HG02678 (cell line): ENCODE measurements around the gene KIF2A.
A peak's percentile ranks its signal among the peaks of the same experiment; 100 is the strongest.

Source experiments
- ATAC-seq: cut with Tn5 transposase; IDR thresholded peaks from one replicate; pipeline ENCODE4 v1.9.1; 2021; ENCODE audit warnings: mild to moderate bottlenecking, moderate library complexity; ENCODE audit not compliant: unreplicated experiment

The KIF2A gene

DNA sequence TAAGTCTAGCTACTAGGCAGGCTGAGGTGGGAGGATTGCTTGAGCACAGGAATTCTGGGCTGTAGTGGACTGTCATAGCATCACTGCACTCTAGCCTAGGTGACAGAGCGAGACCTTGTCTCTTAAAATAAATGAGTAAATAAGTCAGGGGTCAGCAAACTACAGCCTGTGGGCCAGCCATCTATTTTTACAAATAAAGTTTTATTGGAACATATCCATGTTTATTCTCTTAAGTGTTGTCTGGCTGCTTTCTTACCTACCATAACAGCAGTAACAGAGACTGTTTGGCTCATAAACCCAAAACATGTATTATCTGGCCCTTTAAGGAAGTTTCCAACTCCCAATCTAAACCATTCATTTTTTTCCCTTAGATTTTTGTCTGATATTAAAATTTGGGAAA lies 68.1 kb downstream of the KIF2A start:
- ATAC-seq: no peak

DNA sequence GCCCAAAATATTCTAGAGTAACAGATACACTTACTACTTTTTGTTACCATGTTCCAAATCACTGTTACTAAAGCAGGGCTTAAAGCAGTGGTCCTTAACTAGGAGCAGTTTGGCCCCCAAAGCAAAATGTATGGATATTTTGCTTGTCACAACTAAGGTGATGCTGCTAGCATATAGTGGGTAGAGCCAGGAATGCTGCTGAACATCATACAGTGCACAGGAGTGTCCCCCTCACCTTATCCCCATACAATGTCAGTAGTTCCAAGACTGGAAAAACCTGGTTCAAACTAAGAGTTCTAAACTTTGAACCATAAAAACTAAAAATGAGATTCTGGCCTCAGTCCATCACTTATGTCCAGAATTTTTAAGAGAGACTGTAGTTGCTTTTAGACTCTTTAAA lies 69.6 kb downstream of the KIF2A start:
- ATAC-seq: no peak

DNA sequence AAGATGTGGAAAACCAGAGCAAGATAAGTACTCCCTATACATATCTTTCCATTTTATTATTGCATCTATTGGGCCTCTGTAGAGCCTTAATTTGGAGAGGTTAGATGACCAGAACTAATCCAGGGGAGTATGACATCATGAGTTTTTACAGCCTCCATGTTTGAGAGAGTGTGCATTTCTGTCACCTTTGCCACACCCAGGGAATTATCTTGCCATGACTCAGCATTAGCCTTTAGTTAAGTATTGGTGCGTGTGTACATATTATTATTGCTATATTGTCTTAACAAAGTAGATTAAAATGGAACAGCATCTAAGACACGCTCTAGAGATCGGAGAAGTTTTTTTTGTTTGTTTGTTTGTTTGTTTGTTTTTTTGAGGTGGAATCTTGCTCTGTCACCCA lies 70.1 kb downstream of the KIF2A start:
- no peak for ATAC-seq

DNA sequence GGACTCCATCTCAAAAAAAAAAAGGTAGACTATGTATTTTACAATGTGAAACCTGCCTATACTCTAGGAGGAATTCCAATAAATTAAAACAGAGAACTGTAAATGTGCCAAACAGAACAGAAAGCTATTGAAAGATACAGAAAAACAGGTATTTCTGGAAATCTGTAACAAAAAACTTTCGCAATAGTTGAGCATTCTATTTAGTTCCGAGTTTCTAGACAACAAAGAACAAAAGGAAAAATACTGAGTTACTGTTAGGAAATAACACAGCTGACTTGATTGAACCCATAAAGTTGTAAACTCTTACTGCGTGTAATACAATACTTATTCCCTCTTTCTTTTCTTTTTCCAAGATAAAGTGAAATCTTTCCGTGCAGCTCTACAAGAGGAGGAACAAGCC lies 79.1 kb downstream of the KIF2A start:
- no peak for ATAC-seq

DNA sequence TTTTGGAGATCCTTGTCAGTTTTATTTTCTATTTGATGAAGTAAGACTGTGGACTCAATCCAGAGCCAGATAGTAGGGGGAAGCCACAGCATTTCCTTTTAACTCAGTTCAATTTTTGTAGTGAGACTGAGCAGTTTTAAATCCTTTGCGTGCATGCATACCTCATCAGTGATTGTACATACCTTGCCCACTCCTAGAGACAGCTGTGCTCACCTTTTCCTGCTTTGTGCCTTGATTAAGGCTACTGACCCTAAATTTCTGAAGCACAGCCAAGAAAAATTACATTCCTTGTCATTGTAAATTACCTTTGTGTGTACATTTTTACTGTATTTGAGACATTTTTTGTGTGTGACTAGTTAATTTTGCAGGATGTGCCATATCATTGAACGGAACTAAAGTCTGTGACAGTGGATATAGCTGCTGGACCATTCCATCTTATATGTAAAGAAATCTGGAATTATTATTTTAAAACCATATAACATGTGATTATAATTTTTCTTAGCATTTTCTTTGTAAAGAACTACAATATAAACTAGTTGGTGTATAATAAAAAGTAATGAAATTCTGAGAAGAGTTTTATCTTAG lies 79.9 kb downstream of the KIF2A start:
- ATAC-seq: no peak

DNA sequence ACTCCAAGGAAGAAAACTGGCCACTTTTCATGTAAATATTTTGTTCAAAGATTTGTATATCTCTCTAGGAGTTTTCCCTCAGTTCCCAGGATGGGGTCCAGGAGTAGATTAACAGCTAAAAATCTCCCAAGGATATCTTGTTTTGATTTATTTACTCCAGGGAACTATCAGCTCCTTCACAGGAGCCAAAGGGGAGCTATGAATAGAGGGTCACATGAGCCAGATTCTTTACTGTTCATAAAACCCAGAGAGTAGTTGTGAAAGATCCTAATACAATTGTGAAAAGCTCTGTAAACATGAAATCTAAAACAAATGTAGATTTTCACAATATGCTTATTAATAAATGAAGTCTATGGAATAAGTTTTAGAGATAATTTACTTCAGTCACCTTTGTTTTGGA lies 80.8 kb downstream of the KIF2A start:
- ATAC-seq: no peak

DNA sequence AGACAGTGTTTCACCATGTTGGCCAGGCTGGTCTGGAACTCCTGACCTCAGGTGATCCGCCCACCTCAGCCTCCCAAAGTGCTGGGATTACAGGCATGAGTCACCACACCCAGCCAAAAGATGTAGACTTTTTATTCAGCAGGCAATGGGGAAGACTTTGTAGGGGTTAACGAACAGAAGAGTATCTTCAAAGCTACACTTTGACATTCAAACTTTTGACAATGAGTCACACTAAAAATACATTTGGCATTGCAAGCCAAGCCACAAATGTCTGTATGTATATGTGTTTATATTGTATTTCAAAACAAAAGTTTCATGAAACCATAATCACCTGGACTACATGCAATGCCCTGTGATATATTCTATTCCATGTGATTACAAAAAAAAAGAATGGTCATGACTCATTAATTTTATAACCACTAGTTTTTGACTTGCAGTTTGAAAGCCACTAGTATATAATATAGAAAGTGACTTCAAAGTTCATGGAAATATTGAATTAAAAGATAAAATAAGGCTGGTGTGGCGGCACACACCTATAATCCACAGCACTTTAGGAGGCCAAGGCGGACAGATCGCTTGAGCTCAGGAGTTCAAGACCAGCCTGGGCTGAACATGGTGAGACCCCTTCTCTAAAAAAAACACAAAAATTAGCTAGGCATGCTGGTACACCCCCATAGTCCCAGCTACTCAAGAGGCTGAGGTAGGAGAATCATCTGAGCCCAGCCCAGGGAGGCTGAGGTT lies 89.4 kb downstream of the KIF2A start:
- no peak for ATAC-seq

DNA sequence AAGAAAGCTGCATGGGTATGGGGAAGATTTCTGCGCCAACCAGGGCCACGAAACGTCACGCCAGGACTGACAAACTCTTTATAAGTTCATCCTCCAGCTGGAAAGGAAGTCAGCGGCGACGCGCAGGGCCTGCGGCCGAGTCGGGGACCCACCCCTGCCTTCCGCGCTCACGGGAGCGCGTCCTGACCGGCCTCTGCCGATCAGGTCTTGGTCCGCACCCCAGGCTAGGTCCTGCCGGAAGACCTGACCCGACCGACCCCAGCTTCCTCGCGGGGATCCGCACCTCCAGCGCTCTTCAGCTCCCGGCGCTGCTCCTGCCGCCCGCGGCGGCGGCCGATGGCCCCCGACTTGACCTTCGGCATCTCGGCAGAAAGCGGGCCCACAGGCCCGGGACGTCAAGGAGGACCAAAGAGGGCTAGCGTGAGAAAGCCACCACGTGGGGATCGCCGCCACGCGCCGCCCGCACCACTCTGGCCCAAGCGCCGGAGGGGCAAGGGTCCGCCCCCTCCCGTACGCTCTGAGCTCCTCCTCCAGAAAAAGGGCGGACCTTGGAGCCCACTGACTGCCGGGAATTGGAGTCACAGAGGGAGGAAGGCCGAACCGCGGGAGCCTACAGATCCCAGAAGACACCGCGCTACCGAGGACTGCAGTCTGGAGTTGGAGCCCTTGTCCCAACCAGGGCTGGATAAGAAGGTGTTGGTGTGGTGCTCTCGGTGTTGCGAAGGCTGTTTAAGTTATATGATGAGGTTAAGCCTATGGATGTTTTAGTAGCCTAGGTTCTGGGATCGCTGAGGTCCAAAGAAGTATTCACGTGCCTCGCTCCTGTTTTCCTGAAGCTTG lies 97.6 kb downstream of the KIF2A start, which contains the start of gene DIMT1:
DIMT1 (minus strand) TSS at position 495 of the 840 bp plus-strand sequence; CDS start at position 362, 133 bp downstream.
- peak; percentile 95 for ATAC-seq

DNA sequence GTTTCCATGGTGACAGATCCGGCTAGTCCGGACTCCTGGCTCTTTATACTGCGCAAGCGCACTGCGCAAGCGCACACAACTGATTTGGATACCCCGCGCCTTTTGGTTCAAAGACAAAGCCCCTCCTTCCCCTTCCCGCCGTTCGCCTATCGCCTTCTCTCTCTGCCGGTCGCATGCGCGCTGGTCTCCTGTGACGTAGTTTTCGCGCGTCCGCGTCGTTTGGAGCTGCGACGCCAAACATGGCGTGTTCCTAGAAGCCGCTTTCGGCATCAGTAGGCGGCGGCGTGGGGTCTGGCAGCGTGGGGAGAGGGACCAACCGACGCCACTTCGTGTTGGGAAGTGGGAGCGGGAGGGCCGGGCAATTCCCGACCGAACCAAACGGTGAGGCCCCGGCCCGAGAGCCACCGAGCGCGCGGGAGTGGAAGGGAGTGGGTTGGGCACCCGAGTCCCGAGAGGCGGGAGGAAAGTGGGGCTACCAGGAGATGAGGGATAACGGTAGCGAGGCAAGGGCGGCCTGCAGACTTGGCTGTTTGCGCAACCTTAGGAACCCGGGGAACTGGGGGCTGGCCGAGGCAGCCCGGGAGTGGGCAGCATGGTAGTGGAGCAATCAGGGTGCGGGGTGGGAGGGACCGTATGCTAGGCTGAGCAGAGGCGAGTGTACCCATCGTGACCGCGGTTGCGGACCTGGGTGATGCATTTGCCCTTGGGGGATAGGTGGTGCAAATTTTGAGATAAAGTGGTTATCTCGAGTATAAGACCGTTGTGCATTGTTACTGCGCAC lies 106.7 kb downstream of the KIF2A start, which contains the start of gene IPO11:
IPO11 (plus strand) TSS at position 215 of the 781 bp plus-strand sequence. CDS start 24,517 bp downstream, outside the sequence.
- peak; percentile 96 for ATAC-seq

DNA sequence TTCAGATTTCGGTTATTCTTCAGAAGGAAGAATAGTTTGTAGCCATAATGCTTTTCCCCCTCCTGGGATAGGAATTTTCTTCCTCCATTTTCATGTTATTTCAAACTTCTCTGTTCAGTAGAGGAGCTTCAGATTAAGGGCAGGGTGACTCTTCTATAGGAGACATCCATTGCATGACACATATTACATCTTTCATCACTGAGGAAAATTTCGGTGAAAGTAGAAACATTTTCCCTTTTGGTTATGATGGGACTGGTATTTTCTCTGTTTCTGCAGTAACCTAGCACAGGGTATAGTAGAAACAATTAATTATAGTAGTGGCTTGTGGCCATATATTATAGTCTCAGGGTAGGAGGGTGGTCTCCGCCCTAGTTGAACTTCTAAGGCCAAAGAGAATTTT lies 107.7 kb downstream of the KIF2A start:
- ATAC-seq: no peak

DNA sequence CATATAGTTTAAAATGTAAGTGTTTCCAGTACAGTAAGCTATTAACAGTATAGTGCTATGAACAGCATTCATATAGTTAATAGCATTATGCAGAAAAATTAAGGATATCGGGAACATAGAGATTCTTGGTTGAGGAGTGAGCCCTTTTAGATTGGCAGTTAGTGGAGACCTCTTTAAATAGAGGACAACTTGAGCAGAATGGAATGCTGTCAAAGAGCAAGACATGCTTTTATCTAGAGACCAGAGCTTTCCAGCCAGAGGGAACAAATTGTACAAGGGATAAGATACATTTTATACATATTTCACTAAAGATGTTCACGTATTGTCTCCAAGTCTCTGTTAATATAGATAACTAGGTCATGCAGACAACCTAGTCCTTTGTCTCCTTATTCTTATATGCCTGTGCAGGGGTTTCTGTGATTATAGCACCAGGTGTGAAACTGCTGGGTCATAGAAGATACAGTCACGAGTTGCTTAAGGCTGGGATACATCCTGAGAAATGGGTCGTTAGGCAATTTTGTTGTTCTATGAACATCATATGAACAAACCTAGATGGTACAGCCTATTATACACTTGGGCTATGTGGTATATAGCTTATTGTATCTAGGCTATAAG lies 112.6 kb downstream of the KIF2A start:
- no peak for ATAC-seq

DNA sequence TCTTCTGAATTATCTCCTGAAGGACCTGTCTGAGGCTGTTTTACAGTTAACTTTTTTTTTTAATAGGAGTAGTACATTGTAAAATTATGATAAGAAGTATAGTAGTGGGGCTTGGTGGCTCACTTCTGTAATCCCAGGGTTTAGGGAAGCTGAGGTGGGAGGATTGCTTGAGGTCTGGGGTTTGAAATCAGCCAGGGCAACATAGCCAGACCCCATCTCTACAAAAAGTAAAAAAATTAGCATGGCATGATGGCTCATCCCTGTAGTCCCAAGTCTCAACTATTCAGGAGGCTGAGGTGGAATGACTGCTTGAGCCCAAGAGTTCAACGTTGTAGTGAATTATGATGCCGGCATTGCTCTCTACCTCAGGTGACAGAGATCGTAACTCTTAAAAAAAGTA lies 113.6 kb downstream of the KIF2A start:
- no peak for ATAC-seq

DNA sequence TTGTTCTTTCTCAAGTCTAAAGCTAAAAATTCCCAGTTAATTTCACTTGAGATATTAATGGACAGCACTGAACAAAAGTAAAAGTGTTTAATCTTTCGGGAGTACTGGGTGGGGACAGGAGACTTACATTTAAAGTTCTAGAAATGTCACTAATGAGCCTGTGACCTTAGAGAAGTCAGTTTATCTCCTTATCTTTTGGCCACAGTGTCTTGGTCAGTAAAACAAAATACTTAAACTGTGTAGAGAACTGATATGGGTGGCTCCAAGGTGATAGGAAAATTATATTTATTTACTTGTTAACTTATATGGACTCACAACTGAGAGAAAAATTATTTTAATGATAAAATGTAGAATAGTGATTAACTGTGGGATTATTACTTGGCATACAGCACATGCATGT lies 115.4 kb downstream of the KIF2A start:
- no peak for ATAC-seq

DNA sequence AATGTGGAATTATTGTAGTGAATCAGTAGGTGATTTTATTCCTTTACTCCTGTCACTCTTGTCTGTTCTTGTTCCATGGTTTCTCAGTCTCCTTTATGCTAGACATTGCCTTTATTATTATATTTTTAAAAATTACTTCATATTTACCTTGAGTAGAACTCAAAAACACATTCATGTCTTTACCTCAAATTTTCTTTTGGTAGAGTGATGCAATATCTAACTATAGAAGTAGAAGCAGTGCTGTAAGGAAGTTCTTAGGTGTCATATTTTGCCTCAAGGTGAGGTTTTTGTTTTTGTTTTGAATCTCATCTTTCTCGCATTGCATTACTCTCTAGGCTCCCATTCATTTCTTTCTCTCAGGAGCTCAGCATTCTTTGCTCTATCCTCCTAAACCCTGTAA lies 118.8 kb downstream of the KIF2A start:
- no peak for ATAC-seq

DNA sequence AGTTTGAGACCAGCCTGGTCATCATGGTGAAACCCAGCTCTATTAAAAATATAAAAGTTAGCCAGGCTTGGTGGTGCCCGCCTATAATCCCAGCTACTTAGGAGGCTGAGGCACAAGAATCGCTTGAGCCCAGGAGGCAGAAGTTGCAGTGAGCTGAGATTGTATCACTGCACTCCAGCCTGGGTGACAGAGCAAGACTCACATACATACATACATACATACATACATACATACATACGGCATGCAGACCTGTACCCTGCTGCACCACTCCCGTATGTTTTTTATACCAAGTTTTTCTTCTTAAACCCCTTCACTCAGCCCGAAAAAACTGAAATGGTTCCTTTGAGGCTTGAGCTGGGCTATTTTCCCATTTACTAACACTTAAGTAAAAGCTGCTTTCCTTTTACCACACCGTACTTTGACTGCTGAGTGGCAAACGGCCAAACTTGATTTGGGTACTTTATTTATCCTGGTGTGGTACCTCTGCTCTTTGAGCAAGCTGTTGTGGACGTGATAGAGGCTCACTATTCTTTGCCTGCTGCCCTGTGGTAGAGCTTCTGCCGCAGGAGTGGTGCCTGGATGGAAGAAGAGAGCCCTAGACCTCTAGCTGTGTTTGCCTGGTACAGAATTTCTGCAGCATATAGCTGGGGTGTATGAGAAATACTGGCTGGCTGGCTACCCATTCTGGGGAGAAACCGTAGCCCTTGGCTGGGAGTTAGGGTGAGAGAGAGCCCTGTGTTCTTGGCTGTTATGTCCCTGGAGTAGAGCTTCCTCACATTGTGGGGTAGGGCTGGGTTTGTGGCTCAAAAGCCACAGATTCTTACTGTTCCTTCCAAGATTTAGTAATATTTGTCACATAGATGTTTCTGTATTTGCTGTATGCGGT lies 126.0 kb downstream of the KIF2A start:
- ATAC-seq: no peak

DNA sequence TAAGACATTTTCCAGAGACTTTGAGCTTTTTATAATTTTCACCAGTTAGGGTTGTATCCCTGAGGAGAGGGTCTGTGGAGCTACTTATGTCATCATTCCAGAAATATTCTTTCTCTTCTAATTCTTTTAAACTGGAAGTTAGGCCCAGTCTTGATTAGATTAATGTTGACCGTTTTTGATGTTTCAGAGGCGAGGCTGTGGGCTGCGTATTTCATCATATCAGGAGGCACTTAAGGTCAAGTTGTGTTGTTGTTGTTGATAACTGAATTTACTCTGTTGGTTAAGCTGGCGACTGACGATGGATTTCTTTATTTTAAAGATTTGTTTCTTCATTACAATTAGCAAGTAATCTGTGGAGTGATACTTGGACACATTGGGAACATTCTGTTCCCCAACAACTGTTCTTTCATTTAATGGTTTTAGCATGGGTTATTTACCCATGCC lies 126.6 kb downstream of the KIF2A start:
- ATAC-seq: no peak
